Astrocyte of the spinal cord (primary cell): Measurements from ENCODE around the gene ACVR1B.

ENCODE experiments used
- DNase-seq: peaks from one replicate; pipeline ENCODE4 v3.0.0; 2011; ENCODE audit warnings: low read depth, low spot score
- H3K4me3 ChIP-seq: 2 replicates; pipeline ENCODE4 v1.5.1; 2011; ENCODE audit warnings: low read depth, mild to moderate bottlenecking, low read length, moderate library complexity
- CTCF ChIP-seq: IDR thresholded peaks from 2 replicates; pipeline ENCODE4 v1.5.1; 2012; ENCODE audit warnings: low read depth, mild to moderate bottlenecking, low read length, inconsistent platforms
- in situ Hi-C: cut with HindIII; loops from 2 replicates; pipeline ENCODE4 v1.10.0; 2017; ENCODE audit warnings: low sequenced_read_pairs

The ACVR1B gene

GRCh38 chr12:51994539-51994820 lies 43.0 kb downstream of the ACVR1B start:
- in situ Hi-C loops = no loop called here
- DNase-seq = no peak
- H3K4me3 ChIP-seq = no peak overlapping the region
- TF ChIP-seq CTCF = no peak

GRCh38 chr12:51994959-51995358 lies 43.5 kb downstream of the ACVR1B start:
- in situ Hi-C loops = no loop called here
- TF ChIP-seq CTCF = no peak
- no peak for DNase-seq
- H3K4me3 ChIP-seq = no peak overlapping the region

DNA sequence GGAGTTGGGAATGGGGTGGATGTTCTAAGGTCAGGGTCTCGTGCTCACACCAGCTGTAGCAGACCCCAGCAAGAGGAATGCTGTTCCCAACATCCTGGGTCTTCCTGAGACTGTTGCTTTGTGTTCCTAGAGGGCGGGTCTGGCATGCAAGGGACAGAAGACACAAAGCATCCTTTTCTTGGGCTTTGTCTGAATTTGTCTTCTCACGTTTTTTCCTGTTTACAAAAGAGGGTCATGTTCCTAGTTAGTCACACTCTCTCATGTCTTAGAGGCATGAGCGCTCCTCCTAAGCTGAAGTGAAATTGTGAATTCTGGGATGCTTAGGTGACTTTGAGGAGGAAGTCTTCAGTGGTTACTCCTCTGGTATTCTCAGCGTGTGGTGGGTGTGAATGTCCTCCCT lies 45.6 kb downstream of the ACVR1B start:
- no peak overlapping the region for H3K4me3 ChIP-seq
- no peak for TF ChIP-seq CTCF
- DNase-seq = no peak
- in situ Hi-C loops = no loop called here

DNA sequence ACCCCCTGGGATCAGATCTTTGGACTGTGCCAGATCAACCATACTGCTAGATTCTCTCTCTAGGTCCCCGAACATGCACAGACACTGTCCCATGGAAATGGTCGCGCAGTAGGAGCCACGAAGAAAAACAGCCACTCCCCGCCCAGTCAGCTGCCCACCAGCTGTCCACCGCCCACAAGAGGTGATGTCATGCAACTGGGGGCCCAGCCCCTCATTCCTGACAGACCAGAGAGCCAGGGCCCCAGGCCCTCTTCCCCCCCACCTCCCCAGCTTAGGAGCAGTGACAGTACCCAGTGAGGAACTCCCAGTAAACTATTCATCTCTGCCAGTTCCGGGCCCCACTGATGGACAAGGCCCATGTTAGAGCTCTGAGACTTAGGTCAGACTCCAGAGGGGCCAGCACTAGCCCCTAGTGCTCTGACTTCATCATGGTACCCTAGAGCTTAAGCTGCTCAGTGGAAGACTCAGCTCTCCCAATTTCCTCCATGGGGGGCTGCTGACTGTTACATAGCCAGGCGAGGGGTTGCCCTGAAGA lies 51.6 kb downstream of the ACVR1B start:
- in situ Hi-C loops = no loop called here
- no peak for TF ChIP-seq CTCF

GRCh38 chr12:52003591-52003990 lies 52.1 kb downstream of the ACVR1B start:
- in situ Hi-C loops = no loop called here
- no peak for TF ChIP-seq CTCF
- H3K4me3 ChIP-seq = no peak overlapping the region
- no peak for DNase-seq

More for the DNA sequence above, 51.6 kb downstream of the ACVR1B start:
- no peak for DNase-seq
- H3K4me3 ChIP-seq = no peak overlapping the region

GRCh38 chr12:52004042-52004648 lies 52.6 kb downstream of the ACVR1B start:
- TF ChIP-seq CTCF = peak; percentile 77
- H3K4me3 ChIP-seq = no peak overlapping the region
- in situ Hi-C loops = no loop called here
- DNase-seq = peak; percentile 44
